Transverse colon (tissue), 4 donors: ENCODE measurements around the gene MAPKAP1.

Experiments
- CTCF ChIP-seq, 5 experiments: fragments of 200-600 bp in 3 of 5; fragments of 450-650 bp in 2 of 5; sonication (generic) in 3 of 5; IDR thresholded peaks; 1 replicate in 2 of 5; 2 replicates in 3 of 5; pipeline ENCODE4 v1.5.1; 2016 to 2017; ENCODE audit warnings: antibody characterized with exemption in 5 of 5, inconsistent platforms in 3 of 5, mild to moderate bottlenecking in 2 of 5, moderate library complexity in 1 of 5
- EP300 ChIP-seq: sonication (generic); formaldehyde crosslinking; IDR thresholded peaks from one replicate; pipeline ENCODE4 v1.6.1; 2017; ENCODE audit warnings: antibody characterized with exemption, low read depth
- POLR2AphosphoS5 ChIP-seq, 3 donors: sonication (generic); formaldehyde crosslinking; IDR thresholded peaks; one replicate each; pipeline ENCODE4 v1.6.1; 2016; ENCODE audit warnings: antibody characterized with exemption in 3 of 3

DNA sequence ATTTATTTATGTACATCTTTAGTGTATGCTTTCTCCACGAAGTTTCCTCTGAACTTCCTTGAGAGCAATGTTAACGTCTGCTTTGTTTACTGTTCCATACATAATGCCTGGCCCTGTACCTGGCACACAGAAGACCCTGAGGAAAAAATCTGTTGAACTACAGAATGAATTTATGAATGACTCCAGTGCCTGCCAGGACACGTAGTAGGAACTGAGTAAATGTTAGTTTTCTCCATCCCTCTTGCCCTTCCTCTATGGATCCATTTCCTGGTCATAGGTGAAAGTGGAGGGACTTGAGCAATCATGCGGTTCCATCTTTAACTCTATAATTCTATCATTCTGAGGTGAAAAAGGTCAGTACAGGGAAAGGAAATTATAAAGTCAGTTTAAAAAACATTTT, 117.7 kb downstream of the MAPKAP1 start:
- TF ChIP-seq CTCF (IDR thresholded peaks at IDR 0.05) (no peak), POLR2AphosphoS5 (IDR thresholded peaks at IDR 0.05) (no peak), EP300 (no peak)
